Liver (tissue), 9 donors: ENCODE results near the gene PGGT1B. TPM values are rescaled to one million over a fixed set of nuclear protein-coding genes. Genes with fewer than 3 reads are reported as not detected.

Experiments used
- DNase-seq: peaks from one replicate; pipeline ENCODE4 v3.0.0-alpha.2; 2017; ENCODE audit warnings: low spot score
- H3K27ac ChIP-seq, 2 donors: one replicate each; pipeline ENCODE4 v1.7.0; 2013; ENCODE audit warnings: inconsistent platforms in 2 of 2, low read length in 2 of 2, control low read depth in 1 of 2, low read depth in 1 of 2, mild to moderate bottlenecking in 1 of 2
- H3K27me3 ChIP-seq, 4 donors: one replicate each; pipeline versions ENCODE4 v1.6.1 to v1.7.0; 2013; ENCODE audit warnings: low read length in 3 of 4, inconsistent platforms in 1 of 4, mild to moderate bottlenecking in 1 of 4, moderate library complexity in 1 of 4; ENCODE audit not compliant: control insufficient read depth in 4 of 4, insufficient read depth in 4 of 4
- H3K36me3 ChIP-seq, 4 donors: one replicate each; pipeline versions ENCODE4 v1.6.1 to v1.7.0; 2013; ENCODE audit warnings: low read length in 3 of 4, mild to moderate bottlenecking in 3 of 4, low read depth in 1 of 4, moderate library complexity in 1 of 4; ENCODE audit not compliant: control insufficient read depth in 4 of 4, insufficient read depth in 3 of 4
- H3K4me1 ChIP-seq, 4 donors: one replicate each; pipeline versions ENCODE4 v1.6.1 to v1.7.0; 2013; ENCODE audit warnings: low read length in 3 of 4, mild to moderate bottlenecking in 3 of 4, moderate library complexity in 1 of 4; ENCODE audit not compliant: control insufficient read depth in 4 of 4, insufficient read depth in 4 of 4
- H3K4me3 ChIP-seq, 3 donors: one replicate each; pipeline versions ENCODE4 v1.6.1 to v1.7.0; 2013; ENCODE audit warnings: low read length in 3 of 3, control low read depth in 1 of 3, low read depth in 1 of 3, mild to moderate bottlenecking in 1 of 3
- H3K9ac ChIP-seq, 2 donors: one replicate each; pipeline ENCODE4 v1.7.0; 2013; ENCODE audit warnings: low read length in 2 of 2, mild to moderate bottlenecking in 2 of 2, moderate library complexity in 2 of 2, control low read depth in 1 of 2, low read depth in 1 of 2
- H3K9me3 ChIP-seq, 4 donors: one replicate each; pipeline versions ENCODE4 v1.6.1 to v1.7.0; 2013; ENCODE audit warnings: low read length in 3 of 4; ENCODE audit not compliant: control insufficient read depth in 4 of 4
- ATF3 ChIP-seq: IDR thresholded peaks from 2 replicates; pipeline ENCODE4 v1.6.1; 2016; ENCODE audit warnings: antibody characterized with exemption
- CTCF ChIP-seq: fragments of 150-350 bp; IDR thresholded peaks from 2 replicates; pipeline ENCODE4 v1.5.1; 2017; ENCODE audit warnings: improper control_type of control experiment, low read depth, low read length; ENCODE audit not compliant: missing input control
- EGR1 ChIP-seq, 2 donors: IDR thresholded peaks; 2 replicates each; pipeline ENCODE4 v1.6.1; 2016 to 2018; ENCODE audit warnings: antibody characterized with exemption in 2 of 2, low read depth in 2 of 2
- FOXA1 ChIP-seq: IDR thresholded peaks from 2 replicates; pipeline ENCODE4 v1.6.1; 2016; ENCODE audit warnings: antibody characterized with exemption
- FOXA2 ChIP-seq: IDR thresholded peaks from 2 replicates; pipeline ENCODE4 v1.6.1; 2016; ENCODE audit warnings: antibody characterized with exemption
- GABPA ChIP-seq, 2 donors: IDR thresholded peaks in 1 of 2; conservative IDR thresholded peaks in 1 of 2; 2 replicates each; pipeline ENCODE4 v1.6.1; 2016; ENCODE audit warnings: antibody characterized with exemption in 2 of 2, mild to moderate bottlenecking in 1 of 2, moderate library complexity in 1 of 2
- HNF4A ChIP-seq, 2 donors: conservative IDR thresholded peaks; 2 replicates each; pipeline ENCODE4 v1.6.1; 2016; ENCODE audit warnings: antibody characterized with exemption in 2 of 2, mild to moderate bottlenecking in 2 of 2
- HNF4G ChIP-seq: IDR thresholded peaks from 2 replicates; pipeline ENCODE4 v1.6.1; 2016; ENCODE audit warnings: antibody characterized with exemption
- JUND ChIP-seq, 2 donors: IDR thresholded peaks; 2 replicates each; pipeline ENCODE4 v1.6.1; 2016; ENCODE audit warnings: antibody characterized with exemption in 2 of 2
- MAX ChIP-seq: IDR thresholded peaks from 2 replicates; pipeline ENCODE4 v1.6.1; 2016; ENCODE audit warnings: antibody characterized with exemption
- NR2F2 ChIP-seq: IDR thresholded peaks from 2 replicates; pipeline ENCODE4 v1.6.1; 2016; ENCODE audit warnings: antibody characterized with exemption
- RAD21 ChIP-seq, 2 donors: IDR thresholded peaks; 2 replicates each; pipeline ENCODE4 v1.6.1; 2016; ENCODE audit warnings: antibody characterized with exemption in 2 of 2, mild to moderate bottlenecking in 2 of 2
- REST ChIP-seq: IDR thresholded peaks from 2 replicates; pipeline ENCODE4 v1.6.1; 2016; ENCODE audit warnings: antibody characterized with exemption, mild to moderate bottlenecking
- SP1 ChIP-seq: IDR thresholded peaks from 2 replicates; pipeline ENCODE4 v1.6.1; 2018; ENCODE audit warnings: antibody characterized with exemption, mild to moderate bottlenecking
- TAF1 ChIP-seq: conservative IDR thresholded peaks from 2 replicates; pipeline ENCODE4 v1.6.1; 2016; ENCODE audit warnings: antibody characterized with exemption, mild to moderate bottlenecking
- ZBTB33 ChIP-seq: IDR thresholded peaks from 2 replicates; pipeline ENCODE4 v1.6.1; 2016; ENCODE audit warnings: antibody characterized with exemption
- WGBS: extraction: QIAGEN DNeasy Blood & Tissue Kit; methylation state at CpG from one replicate; pipeline ENCODE4 v1.1.7; 2013; 5-methylcytosine and 5-hydroxymethylcytosine counted together
- polyA plus RNA-seq, 2 donors: library from polyadenylated mRNA; stranded (reverse) in 1 of 2; unstranded in 1 of 2; fragments of 200-250 nt in 1 of 2; fragments of >200 nt in 1 of 2; fragmentation: Nextera tagmentation in 1 of 2; extraction: Ambion mirVana in 1 of 2; gene quantifications; one replicate each; pipeline versions ENCODE4 v1.2.1 to v1.2.3, GENCODE V29; 2013 to 2015
- total RNA-seq, 2 donors: library from RNA; depleted of rRNA; stranded (reverse); fragments of >200 nt; gene quantifications; one replicate each; pipeline ENCODE4 v1.2.3, GENCODE V29; 2014
- donor health status: healthy.
- donor health status: healthy.
- donor health status: healthy.
- donor health status: healthy.
- donor health status: healthy.

PGGT1B gene
- total and polyA plus RNA-seq, 4 donors, result 4.9 to 15.7 (median 5.6) TPM

- Histone ChIP-seq H3K36me3 (no peaks in the 10 kb centered on the region), H3K27ac (no peak overlapping the region), H3K27me3 (no peaks in the 10 kb centered on the region), H3K9me3 (no peaks in the 10 kb centered on the region), H3K4me1 (no peaks in the 10 kb centered on the region), H3K4me3 (no peak overlapping the region), H3K9ac (no peak overlapping the region)
- DNase-seq, result no peak
- WGBS, result 96% methylated on average over 1 of the region's 1 CpG
- no peak for TF ChIP-seq HNF4A (conservative IDR thresholded peaks at IDR 0.05)
- no peak for TF ChIP-seq ZBTB33
- no peak for TF ChIP-seq SP1
- no peak for TF ChIP-seq GABPA (IDR thresholded peaks at IDR 0.05 in 1 of 2, conservative IDR thresholded peaks at IDR 0.05 in 1 of 2)
- TF ChIP-seq TAF1, result no peak
- TF ChIP-seq REST, result no peak
- no peak for TF ChIP-seq ATF3
- TF ChIP-seq CTCF, result no peak
- no peak for TF ChIP-seq FOXA1
- TF ChIP-seq JUND (IDR thresholded peaks at IDR 0.05), result no peak
- no peak for TF ChIP-seq EGR1 (IDR thresholded peaks at IDR 0.05; ENCODE audit: low read depth in 2 of 2)
- no peak for TF ChIP-seq HNF4G
- TF ChIP-seq FOXA2, result no peak
Measured at GRCh38 chr5:115304496-115304895, 41.8 kb upstream of the PGGT1B start.

GRCh38 chr5:115298811-115299210, 36.1 kb upstream of the PGGT1B start:
- no peak overlapping the region for H3K27ac ChIP-seq
- TF ChIP-seq RAD21 (IDR thresholded peaks at IDR 0.05) (no peak), SP1 (no peak), ZBTB33 (no peak), FOXA2 (no peak), CTCF (no peak), TAF1 (no peak), EGR1 (IDR thresholded peaks at IDR 0.05; ENCODE audit: low read depth in 2 of 2) (no peak), NR2F2 (no peak), MAX (no peak), GABPA (IDR thresholded peaks at IDR 0.05 in 1 of 2, conservative IDR thresholded peaks at IDR 0.05 in 1 of 2) (no peak), HNF4G (no peak), FOXA1 (no peak), HNF4A (conservative IDR thresholded peaks at IDR 0.05) (no peak)
- WGBS, result 69% methylated on average over 1 of the region's 1 CpG
- DNase-seq, result no peak
- H3K9ac ChIP-seq, result no peak overlapping the region
- H3K4me1 ChIP-seq, result peaks cover 0 to 7% (median 6%) of the 10 kb centered on the region in 4 donors
- H3K4me3 ChIP-seq, result no peak overlapping the region
- H3K27me3 ChIP-seq, result no peaks in the 10 kb centered on the region
- no peaks in the 10 kb centered on the region for H3K9me3 ChIP-seq
- no peaks in the 10 kb centered on the region for H3K36me3 ChIP-seq
